Astrocyte of the cerebellum (primary cell): ENCODE data around the gene ZSCAN23.
"Not testable (repeated sequence)": the region's sequence is repeated elsewhere in the genome, so short reads cannot be mapped to it uniquely, and the experiment has no call there.

Experiments used
- DNase-seq: peaks from one replicate; pipeline ENCODE4 v3.0.0-alpha.2; 2011; ENCODE audit warnings: low read depth
- H3K4me3 ChIP-seq: 2 replicates; pipeline ENCODE4 v1.5.1; 2011; ENCODE audit warnings: mild to moderate bottlenecking, low read depth, low read length, moderate library complexity
- CTCF ChIP-seq: IDR thresholded peaks from 2 replicates; pipeline ENCODE4 v1.5.1; 2012; ENCODE audit warnings: low read length, low read depth, moderate library complexity, mild to moderate bottlenecking; ENCODE audit errors: missing control alignments
- in situ Hi-C: cut with HindIII; loops from 2 replicates; pipeline ENCODE4 v1.10.0; 2017; ENCODE audit warnings: low sequenced_read_pairs

The ZSCAN23 gene

GRCh38 chr6:28410767-28411166 lies 32.5 kb downstream of the ZSCAN23 start:
- TF ChIP-seq CTCF, result no peak
- no peak for DNase-seq
- H3K4me3 ChIP-seq, result no peak overlapping the region
- in situ Hi-C loops, result no loop called here

- in situ Hi-C loops, result no loop called here
- no peak for TF ChIP-seq CTCF
- no peak for DNase-seq
These were observed 35.1 kb downstream of the ZSCAN23 start for GRCh38 chr6:28408076-28408802.

GRCh38 chr6:28407401-28407800 lies 35.9 kb downstream of the ZSCAN23 start:
- TF ChIP-seq CTCF, result no peak
- DNase-seq, result no peak
- no peak overlapping the region for H3K4me3 ChIP-seq
- in situ Hi-C loops, result no loop called here

More at GRCh38 chr6:28408076-28408802, 35.1 kb downstream of the ZSCAN23 start:
- no peak overlapping the region for H3K4me3 ChIP-seq

GRCh38 chr6:28403923-28404322 lies 39.4 kb downstream of the ZSCAN23 start:
- in situ Hi-C loops, H3K4me3 ChIP-seq: not testable (repeated sequence)

GRCh38 chr6:28402197-28402596 lies 41.1 kb downstream of the ZSCAN23 start:
- no peak overlapping the region for H3K4me3 ChIP-seq
- DNase-seq, result no peak
- in situ Hi-C loops, result no loop called here
- TF ChIP-seq CTCF, result no peak

More at GRCh38 chr6:28403923-28404322, 39.4 kb downstream of the ZSCAN23 start:
- DNase-seq, result not testable (repeated sequence)

- in situ Hi-C loops, result no loop called here
- no peak for TF ChIP-seq CTCF
- no peak overlapping the region for H3K4me3 ChIP-seq
- no peak for DNase-seq
These were observed 42.1 kb downstream of the ZSCAN23 start for GRCh38 chr6:28401172-28401571.

GRCh38 chr6:28400122-28400451 lies 43.2 kb downstream of the ZSCAN23 start:
- in situ Hi-C loops, result no loop called here
- peak overlapping the region; percentile 93 for H3K4me3 ChIP-seq
- DNase-seq, result no peak
- no peak for TF ChIP-seq CTCF
